ENCODE measurements around the gene MSI2.

MSI2 gene

DNA sequence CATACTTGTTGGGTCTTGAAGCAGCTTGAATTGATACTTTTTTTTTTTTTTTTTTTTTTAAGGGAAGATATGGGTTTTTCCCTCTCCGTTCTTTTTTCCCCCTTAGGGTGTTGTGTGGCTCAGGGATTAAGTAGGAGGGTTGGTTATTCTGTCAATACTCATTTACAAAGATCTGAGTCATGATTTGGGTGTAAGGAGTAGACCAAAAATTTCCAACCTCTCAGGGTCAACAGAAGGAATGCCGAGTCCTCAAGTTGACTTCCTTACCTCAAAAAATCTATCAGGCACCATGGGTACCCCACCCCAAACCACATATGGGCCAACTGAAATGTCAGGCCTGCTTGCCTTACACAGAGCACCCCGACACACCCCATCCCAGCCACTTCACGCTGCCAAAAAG, 258.3 kb downstream of the MSI2 start:
- in situ Hi-C loops (cut with MboI; ENCODE audit: low sequenced_read_pairs): no loop called here

DNA sequence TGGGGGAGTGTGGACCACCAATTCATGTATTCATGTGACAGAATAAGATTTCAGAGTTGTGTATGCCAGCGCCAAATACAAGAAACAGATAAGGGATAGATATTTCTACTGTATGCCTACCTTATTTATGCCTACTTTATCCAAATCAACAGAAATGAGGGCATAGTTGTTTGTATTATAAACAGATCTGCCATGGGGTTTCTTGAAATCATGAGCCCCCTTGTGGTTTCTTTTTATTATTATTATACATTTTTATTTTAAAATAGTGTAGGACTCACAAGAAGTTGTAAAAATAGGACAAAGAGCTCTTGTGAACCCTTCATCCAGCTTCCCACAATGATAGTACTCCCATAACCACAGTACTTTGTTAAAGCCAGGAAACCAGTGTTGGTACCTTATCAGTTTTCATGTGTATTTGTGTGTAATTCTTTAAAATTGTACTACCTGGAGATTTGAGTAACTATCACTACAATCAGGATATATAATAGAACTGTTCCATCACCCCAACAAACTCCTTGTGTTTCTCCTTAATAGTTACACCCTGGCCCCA, 259.4 kb downstream of the MSI2 start:
- in situ Hi-C loops (cut with MboI; ENCODE audit: low sequenced_read_pairs): no loop called here

DNA sequence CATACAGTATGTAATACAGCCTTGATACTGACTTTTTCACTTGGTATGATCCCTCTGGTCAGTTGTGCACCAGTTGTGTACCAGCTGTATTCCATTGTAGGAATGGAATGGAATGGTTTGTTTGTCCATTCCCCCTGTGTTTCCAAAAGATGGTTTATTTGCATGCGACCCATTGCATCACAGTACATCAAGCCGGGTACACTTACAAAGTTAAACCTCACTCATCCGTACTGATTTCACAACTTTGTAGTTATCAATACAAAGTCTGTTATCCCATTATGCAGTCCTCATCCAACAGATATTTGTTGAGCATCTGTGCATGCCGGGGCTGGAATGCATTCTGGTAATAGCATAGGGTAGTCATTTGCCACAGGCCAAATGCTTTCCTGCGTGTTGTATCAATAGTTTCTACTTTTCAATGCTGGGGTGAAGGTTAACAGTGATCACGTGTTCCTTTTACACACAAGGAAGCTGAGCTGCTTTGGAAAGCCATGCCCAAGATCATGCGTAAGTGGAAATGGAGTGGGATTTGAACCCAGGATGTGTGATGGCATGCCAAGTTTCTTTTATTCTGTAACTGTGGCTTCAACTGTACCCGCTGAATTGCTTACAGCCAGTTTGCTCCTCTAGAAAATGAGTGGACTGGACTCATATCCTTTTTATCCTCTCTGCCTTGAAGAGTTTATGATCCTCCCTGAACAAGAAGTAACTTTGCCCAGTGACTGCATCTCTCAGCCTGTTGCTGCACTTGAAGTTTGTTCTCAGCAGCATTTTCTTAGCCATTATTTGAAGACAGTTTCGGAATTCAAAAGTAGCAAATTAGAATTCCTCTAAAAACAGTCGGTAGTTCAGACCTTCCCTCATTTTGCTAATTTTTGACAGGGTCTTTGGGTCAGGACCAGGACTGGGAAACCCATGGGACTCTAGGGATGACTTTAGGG, 260.2 kb downstream of the MSI2 start:
- in situ Hi-C loops (cut with MboI; ENCODE audit: low sequenced_read_pairs): no loop called here

DNA sequence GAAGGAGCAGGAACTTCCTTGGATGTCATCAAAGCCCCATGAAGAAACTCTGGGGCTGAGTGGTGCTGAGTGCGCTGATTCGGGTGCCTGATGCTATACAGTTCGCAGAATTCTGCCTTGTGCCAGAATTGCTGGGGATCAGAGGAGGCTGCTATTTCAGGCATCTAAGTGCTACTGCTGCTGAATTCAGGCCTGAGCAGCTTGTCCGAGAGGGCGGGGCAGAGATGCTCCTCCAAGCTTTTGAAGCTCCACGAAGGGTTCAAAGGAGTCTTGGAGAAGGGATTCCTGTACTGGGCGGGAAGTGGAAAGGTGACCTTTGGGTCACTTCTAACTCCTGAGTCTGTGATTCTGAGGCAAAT, 260.9 kb downstream of the MSI2 start:
- in situ Hi-C loops (cut with MboI; ENCODE audit: low sequenced_read_pairs): no loop called here

DNA sequence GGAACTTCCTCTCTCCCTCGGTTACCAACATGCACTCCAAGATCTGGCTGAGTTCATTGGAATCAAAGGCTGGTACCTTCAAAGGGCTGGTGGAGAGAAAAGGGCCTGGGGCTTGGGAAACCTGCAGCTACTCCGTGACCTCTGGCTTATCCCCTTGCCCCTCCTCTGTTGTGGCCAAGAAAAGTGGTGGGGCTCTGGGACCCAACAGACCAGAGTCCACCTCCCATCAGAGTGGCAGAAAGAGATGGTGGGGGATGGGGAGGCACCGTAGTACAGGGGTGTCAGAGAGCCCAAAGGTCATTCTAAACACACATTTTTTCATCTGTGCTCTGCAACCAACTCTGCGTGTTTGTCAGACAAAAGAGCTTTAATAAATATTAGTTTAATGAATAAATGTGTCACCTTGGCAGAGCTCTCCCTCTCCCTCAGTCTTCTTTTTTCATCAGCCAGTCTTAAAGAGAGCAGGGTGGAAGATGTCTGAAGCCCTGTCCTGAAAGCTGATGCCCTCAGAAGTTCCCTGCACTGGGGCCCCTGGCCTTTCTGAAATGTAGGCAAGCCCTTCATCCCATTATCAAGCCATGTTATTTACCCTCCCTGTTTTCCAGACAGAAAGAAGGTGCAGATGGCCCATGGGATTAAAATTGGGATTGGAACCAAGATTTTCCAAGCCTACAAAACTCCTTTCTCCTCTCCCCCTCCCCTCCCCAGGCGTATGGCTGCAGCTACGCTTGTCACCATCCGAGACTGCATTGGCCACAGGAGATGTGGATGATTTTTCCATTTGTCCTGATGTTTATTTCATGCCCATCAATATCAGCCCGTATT, 261.5 kb downstream of the MSI2 start:
- in situ Hi-C loops (cut with MboI; ENCODE audit: low sequenced_read_pairs): no loop called here

DNA sequence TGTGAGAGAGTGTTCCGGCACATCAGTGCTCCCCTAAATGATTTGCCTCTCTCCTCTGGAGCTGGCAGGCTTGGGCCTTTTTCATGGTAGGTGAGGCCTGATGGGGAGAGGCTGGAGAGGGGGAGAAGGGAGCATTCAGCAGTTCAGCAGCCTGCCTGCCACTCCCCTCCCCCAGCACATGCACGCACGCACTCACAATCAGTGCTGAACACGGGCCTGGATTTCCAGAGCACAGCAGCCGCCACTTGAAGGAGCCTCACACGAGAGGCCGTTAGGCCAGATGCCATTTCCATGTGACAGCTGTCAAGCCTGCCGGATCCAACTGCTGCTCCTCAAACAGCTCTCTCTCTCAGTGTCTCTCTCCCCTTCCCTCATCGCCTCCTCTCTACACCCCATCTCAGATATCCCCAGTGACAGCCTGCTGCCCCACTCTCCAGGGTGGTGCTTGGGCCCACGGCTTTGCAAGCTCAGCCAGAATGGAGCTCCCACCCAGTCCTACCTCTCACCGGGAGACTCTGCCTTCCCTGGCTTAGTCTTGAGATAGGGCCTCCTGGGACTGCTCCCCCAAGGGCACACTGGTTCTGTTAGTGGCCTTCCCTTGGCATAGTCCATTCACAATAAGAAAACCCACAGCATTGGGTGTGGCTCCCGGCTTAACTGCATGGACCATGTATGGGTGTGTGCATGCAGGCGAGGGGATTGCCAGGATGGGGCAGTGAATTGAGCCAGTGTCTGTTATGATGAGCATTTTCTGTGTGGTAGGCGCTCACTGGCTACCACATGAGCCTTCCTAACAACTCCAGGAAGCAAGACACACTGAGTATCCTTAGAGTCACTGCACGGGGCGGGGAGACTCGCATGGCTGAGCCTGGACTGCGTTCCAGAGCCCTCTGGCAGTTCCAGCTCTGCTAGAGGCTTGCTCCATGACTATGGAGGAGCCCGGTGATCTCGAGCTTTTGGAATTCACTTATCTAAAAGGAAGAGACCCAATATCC, 262.6 kb downstream of the MSI2 start:
- in situ Hi-C loops (cut with MboI; ENCODE audit: low sequenced_read_pairs): no loop called here

DNA sequence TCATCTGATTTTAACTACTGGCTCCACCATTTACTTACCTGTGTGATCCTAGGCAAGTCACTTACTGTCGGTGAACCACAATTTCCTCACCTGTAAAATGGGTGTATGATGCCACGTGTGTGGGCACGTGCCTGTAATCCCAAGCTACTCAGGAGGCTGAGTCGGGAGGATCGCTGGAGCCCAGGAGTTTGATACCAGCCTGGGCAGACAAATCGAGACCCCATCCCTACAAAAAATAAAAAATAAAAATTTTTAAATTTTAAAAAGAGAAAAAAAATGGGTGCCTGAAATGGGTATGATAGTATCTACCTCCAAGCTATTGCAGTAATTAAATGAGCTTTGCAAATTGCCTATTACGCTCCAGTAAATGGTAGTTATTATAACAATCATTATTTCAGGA, 263.5 kb downstream of the MSI2 start:
- in situ Hi-C loops (cut with MboI; ENCODE audit: low sequenced_read_pairs): no loop called here

DNA sequence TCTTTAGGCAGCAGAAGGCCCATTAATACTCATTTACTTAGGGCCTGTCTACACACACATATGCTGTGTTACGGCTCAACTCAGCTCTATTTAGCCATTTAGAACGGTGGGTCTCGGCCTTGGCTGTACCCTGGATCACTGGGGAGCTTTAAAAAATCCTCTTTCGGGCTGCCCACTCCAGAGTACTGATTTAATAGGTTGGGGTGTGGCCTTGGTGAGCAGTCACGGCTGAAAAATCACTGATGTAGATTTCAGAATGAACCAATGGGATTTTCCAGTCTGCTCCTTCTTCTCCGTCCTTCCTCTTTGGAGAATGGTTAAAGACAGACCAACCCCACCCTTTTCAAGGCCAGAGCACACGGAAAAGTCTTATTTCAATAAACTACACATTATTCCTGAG, 265.3 kb downstream of the MSI2 start:
- in situ Hi-C loops (cut with MboI; ENCODE audit: low sequenced_read_pairs): no loop called here

DNA sequence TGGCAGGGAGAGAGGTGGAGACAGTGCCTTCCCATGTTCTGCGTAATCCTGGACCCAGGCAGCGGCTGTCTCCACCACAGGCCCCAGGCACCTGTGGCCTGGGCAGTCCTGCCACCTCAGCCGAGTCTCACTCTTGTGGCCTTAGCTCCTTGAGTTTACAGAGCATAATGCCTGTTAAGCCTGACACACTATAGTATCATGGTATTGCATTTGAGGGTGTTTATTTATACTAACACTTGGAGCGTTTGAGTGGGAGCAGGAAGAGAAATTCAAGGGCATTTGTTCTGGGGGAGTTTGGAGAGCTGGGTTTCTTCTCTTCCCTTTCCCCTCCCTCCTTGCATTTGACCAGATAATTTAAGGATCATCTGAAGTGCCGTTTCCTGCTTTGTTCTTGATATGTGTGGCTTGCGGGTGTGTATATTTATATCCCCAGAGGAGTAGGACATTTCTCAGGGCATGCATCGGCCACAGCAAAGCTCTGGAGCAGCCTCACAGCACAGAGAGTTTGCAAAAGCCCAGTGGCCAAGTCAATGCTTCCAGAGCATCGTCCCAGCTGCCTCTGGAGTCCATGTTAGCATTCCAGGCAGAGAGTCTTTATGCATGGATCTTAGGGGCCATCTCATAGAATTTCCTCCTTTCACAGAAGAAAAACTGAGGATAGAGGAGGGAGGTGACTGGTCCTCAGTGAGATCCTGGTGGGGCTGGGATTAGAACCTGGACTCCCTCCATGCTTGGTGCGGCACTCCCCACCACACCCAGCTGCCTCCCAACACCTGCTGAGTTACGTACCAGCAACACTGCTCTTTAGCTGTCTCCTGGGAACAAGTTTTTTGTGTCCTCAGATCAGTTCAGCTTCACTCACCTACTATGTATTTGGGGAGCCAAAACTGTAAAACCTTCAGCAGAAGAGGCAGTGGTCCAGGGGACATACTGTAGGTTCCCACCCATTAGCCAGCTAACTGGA, 266.0 kb downstream of the MSI2 start:
- in situ Hi-C loops (cut with MboI; ENCODE audit: low sequenced_read_pairs): no loop called here

DNA sequence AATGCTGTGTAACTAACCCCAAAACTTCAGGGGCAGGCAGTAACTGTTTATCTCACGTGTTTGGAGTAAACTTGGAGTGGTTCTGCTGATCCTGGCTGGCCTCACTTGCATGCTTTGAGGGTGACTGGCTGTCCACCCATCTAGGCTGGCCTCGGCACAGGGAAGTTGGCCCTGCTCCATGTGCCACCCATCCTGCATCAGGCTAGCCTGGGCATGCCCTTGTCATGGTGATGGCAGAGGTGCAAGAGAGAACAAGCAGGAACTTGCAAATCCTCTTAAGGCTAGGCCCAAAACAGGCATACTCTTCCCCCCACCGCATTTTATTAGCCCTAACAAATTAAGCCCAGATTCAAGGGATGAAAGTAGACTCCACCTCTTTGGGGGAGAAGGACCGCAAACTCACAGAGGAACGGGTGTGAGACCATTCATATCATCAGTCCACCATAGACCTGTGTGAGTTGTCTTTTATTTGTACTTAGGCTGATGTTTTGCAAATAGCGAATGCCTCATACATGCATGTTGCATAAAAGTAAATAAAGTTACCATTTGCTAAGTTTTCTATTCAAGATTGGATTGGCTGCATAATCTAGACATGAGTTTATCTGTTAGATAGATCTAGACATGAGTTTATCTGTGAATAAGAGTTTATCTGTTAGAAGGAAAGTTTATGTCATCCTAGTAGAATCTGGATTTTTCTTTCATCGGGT, 267.8 kb downstream of the MSI2 start:
- in situ Hi-C loops (cut with MboI; ENCODE audit: low sequenced_read_pairs): no loop called here

DNA sequence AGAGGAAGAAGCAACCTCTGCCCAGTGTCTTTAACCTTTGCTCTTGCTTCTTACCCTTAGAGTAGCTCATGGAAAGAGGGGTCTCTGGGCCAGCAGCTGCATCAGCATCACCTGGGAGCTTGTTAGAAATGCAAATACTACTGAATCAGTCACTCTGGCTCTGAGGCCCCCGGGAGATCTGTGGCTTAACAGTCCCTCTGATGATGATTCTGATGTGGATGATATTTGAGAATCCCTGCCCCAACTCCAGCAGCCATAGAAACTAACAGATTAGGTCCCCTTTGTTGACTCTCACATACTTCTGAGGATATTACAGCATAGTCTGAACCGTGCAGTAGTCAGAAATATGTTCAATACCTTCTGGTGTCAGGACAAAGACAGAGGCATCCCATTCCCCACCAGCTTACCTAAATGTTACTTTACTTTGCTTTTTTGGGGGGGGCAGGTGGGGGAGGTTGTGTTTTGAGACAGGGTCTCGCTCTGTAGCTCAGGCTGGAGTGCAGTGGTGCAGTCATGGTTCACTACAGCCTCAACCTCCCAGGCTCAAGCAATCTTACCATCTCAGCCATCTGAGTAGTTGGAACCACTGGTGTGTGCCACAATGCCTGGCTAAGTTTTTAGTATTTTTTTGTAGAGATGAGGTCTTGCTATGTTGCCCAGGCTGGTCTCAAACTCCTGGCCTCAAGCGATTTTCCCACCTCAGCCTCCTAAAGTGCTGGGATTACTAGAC, 268.7 kb downstream of the MSI2 start:
- in situ Hi-C loops (cut with MboI; ENCODE audit: low sequenced_read_pairs): no loop called here

DNA sequence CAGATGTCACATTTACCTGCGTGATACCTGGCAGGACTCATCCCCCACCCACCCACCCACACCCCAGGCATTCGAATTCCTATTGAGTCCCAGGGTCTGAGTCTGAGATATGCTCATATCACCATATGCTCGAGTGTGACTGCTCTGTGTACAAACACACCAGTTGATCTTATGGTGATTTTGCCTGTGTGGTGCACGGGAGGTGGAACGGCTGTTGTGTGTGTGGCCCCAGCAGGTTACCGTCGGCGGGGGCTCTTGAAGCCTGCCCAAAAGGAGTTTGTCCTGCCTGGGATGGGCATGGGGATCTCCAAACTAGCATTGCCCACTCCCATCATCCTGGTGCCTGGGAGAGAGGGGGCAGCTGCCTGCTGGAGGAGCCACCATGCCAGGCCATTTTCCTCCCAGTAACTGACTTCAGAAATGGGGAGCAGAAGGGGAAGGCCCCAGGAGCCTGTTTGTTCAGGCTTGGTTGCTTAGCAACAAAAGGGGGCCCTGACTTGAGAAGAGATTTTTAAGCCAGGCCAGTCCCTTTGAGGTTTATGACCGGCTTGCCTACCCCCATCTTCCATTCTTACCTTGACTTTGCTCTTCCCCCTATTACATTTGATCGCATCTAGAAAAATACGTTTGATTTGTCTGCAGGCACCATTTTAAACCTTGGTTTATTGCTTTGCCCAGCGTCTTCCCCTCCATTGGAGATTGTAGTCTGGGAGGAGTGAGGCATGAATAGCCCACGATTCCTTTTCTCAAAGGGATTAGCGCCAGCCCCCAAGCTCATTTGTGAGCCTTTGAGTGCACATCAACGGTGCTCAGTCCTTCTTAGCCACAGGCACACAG, 271.1 kb downstream of the MSI2 start:
- in situ Hi-C loops (cut with MboI; ENCODE audit: low sequenced_read_pairs): no loop called here

DNA sequence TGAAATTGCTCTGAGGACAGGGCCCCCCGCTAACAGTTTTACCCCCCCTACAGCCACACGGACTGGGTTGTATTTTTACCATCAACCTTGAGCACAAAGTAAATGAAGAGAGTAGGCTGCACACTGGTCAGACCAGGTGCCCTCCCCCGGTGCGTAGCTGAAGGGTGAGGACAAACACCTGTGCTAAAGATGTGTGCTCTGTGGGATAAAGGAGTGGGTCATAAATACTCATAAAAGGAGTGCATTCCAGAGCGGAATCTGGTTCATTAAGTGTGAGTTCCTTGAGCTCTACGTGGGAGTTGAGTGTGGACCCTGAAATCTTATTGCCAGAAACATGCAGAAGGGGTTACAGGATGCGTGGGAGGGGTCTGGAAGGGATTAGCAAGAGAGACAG, 271.7 kb downstream of the MSI2 start:
- in situ Hi-C loops (cut with MboI; ENCODE audit: low sequenced_read_pairs): no loop called here

DNA sequence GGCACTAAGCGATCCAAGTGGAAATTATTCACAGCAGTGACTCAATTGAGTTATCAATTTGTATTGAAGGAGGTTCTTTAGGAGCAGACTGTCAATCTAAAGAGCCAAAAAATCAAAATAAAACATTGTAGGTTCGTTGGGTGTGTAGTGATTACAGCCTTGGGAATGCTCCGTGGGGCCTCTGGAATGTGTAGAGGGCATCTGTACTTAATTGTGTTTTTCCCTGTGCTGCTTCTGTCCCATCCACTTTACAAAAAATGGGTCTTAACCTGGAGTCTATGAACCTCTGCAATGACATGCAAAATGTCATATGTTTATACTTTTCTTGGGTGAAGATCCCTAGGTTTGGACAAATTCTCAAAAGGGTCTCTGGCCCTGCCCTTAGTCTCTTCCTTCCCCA, 273.7 kb downstream of the MSI2 start:
- in situ Hi-C loops (cut with MboI; ENCODE audit: low sequenced_read_pairs): no loop called here

DNA sequence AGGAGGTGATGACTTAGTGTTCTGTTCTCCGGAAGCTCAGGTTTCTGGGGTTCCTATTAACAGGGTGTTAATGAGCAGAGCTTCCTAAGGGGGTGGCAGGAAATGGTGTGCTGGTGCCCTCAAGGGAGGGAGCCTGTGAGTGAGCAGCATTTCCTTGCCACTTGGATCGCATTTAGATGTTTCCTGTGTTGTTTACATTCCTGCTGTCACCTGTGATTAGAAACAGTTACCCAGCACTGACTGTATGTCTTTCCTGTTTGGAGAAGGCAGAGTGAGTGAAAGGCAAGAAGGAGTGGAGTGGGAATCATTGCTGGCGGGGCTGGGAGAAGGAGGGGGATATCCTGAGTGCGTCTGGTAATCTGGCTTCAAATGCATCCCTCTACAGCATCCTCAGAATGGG, 274.2 kb downstream of the MSI2 start:
- in situ Hi-C loops (cut with MboI; ENCODE audit: low sequenced_read_pairs): no loop called here

DNA sequence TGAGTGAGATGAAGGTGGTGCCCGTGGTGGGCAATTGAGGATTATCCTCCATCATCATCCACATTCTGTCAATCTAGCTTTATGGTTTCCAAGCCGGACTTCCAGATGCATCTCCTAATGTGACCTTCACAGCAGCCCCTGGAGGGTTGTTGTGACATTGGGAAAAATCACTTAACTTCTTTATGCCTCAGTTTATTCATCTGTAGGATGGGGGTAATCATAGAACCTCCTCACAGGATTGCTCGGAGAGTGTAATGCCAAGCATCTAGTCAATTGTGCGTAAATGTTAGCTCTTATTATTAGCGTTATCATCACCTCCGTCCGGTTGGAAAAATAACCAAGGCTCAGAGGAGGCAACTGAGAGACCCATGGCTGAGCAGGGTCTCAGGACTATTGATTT, 274.8 kb downstream of the MSI2 start:
- in situ Hi-C loops (cut with MboI; ENCODE audit: low sequenced_read_pairs): no loop called here
